NCI-H2196 (cell line): ENCODE measurements around the gene ASGR1.
"Not testable (repeated sequence)": the region's sequence is repeated elsewhere in the genome, so short reads cannot be mapped to it uniquely, and the experiment has no call there.

Experiments
- DNase-seq: peaks from one replicate; lab custom pipeline; 2025; ENCODE audit not compliant: unreplicated experiment; lab: John Stamatoyannopoulos, UW

ASGR1 gene

DNA sequence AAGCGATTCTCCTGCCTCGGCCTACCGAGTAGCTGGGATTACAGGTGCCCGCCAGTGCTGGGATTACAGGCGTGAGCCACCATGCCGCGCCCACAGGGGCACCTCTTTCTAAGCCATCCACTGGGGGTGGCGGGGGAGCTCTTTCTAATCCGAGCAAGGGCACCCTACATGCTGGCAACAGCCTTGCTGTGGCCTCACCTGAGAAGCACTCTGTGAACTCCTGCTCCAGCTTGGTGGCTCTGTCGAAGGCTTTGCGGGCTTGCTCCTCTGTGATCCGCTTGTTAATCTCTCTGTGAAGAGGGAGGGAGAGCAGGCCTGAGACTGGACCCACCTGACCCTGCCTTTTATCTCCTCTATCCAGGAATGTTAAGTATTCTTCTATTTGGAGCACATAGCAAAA is 11.9 kb upstream of the ASGR1 start:
- no peak for DNase-seq

DNA sequence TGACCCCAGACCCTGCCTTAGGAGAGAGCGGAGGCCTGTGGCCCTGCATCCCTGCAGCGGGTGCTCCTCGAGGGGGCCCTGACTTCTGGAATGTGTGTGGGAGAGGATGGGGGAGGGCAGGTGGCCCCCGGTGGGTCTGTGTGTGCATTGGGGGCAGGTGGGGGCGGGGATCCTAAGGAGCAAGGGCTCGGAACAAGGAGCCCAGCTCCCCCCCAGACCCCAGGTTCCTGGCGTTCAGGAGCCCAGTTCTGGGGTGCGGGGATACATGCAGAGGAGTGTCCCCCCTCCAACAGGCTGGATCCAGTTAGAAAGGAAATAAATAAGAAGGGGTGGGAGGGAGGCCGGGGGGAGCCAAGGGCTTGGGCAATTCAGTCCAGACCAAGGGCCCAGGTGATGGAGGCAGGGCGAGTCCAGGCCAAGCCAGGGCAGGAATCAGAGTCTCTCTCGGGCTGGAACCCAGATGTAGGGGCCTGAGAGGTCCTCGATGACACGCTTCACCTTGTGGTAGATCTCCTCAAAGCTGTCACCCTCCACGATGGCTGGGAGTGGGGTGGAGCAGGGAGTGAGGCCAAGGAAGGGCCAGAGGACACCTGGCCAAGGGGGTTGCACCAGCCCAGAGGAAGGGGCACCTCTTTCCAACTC is 11.2 kb upstream of the ASGR1 start:
- DNase-seq = no peak

- DNase-seq = no peak
These were observed 7.1 kb upstream of the ASGR1 start for GRCh38 chr17:7186241-7186640.

DNA sequence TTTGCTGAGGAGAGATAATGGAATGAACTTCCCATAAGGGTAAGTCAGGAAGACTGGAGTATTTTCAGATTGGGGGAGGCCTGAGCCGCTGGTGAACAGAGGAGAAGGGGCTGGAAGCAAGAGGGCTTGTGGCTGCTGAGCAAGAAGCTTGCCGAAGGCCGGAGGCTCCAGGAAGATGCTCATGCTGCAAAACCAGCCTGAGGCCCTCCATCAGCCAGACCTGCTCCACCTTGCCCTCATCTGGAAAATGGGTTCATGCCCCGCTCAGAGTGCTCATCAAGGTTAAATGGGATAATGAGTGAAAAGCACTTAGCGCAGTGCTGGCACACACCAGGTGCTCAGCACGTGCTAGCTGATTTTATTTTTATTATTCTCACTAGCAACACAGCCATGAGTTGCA is 5.5 kb upstream of the ASGR1 start:
- no peak for DNase-seq

DNA sequence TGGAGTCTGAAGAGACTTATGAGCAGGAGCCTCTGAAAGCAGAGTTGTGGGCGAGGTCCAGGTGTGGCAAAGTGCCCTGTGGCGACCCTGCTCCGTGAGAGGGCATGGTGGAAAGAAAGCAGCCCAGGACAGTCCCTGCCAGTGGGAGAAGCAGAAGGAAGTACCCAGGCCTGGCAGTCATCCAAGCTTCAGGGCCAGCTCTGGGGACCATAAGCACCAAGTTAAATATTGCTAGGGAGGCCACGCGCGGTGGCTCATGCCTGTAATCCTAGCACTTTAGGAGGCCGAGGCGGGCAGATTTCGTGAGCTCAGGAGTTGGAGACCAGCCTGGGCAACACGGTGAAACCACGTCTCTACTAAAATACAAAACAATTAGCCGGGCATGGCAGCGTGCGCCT is 4.9 kb upstream of the ASGR1 start:
- peak; percentile 1 for DNase-seq

DNA sequence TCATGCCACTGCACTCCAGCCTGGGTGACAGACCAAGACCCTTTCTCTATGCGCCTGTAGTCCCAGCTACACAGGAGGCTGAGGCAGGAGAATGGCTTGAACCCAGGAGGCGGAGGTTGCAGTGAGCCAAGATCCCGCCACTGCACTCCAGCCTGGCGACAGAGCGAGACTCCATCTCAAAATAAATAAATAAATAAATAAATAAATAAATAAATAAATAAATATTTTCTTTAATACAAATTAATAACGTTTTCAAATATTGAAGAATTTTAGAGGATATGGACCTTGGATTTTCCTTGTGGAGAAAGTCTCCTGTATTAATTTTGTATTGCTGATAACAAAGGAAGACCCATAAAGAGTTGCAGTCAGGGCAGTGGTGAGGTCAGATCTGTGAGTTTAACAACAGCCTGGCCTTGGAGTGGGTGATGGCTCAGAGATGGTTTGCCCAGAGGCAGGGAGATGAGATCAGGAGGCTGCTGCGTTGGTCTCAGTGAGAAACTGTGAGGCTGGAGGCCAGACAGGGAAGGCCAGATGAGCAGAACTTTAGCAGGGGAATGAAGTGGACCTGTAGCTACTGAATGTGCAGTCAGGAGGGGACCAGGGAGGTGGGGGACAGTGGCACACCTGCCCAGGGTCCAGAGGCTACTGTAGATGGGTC is 4.4 kb upstream of the ASGR1 start:
- no peak for DNase-seq

DNA sequence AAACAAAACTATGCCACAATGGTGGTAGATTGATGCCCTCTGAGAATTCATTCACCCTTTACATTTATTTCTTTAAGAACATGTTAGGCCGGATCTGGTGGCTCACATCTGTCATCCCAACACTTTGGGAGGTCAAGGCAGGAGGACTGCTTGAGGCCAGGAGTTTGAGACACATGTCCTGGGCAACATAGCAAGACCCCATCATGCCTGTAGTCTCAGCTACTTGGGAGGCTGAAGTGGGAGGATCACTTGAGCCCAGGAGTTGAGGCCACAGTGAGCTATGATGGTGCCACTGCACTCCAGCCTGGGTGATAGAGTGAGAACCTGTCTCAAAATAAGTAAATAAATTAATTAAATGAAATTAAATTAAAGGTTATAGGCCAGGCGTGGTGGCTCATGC is 2.9 kb upstream of the ASGR1 start:
- DNase-seq = not testable (repeated sequence)

- DNase-seq = no peak
These were observed 225 bp downstream of the ASGR1 start for GRCh38 chr17:7178973-7179316.

GRCh38 chr17:7177954-7178477 is 1.2 kb downstream of the ASGR1 start:
- DNase-seq = peak; percentile 35

GRCh38 chr17:7177191-7177953 is 1.8 kb downstream of the ASGR1 start:
- peak; percentile 63 for DNase-seq

DNA sequence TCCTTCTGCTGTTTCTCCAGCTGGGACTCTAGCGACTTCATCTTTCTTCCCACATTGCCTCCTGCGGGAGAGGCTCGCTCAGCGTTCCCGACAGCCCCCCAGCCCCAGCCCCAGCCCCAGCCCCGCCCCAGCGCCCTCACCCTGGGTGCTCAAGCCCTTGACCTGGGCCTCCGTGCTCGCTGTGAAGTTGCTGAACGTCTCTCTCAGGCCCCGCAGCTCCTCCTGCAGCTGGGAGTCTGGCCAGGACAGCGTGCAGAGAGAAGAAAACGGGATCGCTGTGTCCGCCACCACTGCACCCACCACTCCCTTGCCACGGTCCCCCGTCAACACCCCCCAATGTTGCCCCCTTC is 2.4 kb downstream of the ASGR1 start:
- no peak for DNase-seq

- DNase-seq = no peak
These were observed 2.9 kb downstream of the ASGR1 start for GRCh38 chr17:7176107-7176840.

DNA sequence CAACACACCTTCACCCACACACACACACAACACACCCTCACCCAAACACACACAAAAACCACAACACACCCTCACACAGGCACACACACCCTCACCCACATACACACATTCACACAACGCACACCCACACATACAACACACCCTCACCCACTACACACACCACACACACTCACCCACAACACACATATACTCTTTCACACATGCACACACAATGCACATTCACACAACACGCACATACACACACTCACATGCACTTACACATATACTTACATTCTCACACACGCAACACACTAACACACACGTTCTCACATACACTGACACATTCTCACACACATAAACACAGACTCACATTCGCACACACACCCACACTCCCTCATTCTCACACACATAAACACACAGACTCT is 3.8 kb downstream of the ASGR1 start:
- DNase-seq = no peak

DNA sequence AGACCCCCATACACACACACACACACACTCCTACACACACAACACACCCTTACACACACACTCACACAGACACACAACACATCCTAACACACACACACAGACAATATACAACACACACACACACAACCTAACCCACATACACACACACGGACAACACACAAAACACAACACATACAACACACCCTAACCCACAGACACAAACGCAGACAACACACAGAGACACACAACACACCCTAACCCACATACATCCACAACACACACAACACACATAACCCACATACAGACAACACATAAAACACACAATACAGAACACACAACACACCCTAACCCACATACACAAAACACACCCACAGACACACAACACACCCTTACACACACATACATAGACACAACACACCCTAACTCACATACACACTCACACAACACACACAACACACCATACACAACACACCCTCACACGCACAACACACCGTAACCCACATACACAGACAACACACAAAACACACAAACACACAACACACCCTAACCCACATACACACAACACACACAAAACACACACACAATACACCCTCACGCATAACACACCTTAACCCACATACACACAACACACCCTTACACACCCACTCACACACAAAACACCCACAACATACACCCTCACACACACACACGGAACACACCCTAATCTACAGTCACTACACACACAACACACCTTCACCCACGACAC is 4.4 kb downstream of the ASGR1 start:
- no peak for DNase-seq

DNA sequence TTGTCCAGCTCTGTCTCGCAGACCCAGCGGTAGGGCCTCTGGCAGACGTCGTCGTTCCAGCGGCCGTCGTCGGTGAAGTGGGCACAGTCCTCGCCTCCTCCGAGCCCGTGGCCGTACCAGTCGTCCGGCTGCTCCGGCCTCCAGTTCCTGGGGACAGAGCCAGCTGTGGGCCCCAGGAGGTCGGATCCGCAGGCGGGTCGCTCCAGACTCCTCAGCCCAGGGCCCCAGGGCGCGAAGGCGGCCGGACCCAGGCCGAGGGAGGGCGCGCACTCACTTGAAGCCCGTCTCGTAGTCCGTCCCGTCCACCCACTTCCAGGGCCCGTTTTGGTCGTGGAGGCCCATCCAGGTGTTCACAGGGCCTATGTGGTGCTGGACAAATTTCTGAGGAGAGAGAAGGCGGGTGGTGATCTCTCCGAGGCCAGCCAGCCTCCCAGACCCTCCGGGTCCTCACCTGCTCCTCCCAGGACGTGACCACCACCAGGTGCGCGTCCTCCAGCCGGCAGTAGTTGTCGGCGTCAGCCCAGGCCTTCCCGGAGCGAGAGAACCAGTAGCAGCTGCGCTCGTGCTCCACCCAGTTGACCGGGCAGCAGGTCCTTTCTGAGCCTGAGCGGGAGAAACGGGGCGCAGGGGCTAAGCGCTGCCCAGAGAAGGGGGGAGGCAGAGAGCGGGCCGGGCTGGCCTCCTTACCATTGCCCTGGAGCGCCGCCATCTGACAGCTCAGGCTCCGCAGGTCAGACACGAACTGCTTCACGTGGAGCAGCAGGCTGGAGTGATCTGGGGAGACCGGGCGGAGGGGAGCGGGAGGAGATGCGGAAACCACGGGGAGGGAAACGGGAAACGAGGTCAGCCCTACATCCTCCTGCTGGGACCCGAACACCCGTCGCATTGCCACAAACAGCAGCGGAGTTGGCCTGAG is 5.2 kb downstream of the ASGR1 start:
- no peak for DNase-seq

DNA sequence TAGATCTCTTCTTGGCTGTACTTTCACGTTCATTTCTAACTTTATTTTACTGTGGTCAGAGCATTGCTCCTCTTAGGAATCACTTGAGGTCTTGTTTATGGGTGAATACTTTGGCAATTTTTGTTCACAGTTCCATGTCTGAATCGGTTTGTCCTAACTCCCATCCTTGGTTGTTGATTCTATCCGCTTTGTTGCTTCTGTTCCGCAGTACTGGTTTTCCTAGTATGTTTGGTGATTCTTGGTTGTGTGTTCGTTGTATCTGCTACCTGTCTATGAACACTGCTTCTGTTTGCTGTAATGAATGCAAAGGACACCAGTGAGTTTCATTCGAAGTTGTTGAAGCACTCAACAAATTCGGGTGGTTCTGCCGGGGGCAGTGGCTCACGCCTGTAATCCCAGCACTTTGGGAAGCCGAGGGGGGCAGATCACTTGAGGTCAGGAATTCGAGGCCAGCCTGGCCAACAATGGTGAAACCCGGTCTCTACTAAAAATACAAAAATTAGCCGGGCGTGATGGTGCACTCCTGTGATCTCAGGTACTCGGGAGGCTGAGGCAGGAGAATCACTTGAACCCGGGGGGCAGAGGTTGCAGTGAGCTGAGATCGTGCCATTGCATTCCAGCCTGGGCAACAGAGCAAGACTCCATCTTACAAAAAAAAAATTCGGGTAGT is 6.5 kb downstream of the ASGR1 start:
- DNase-seq = not testable (repeated sequence)

DNA sequence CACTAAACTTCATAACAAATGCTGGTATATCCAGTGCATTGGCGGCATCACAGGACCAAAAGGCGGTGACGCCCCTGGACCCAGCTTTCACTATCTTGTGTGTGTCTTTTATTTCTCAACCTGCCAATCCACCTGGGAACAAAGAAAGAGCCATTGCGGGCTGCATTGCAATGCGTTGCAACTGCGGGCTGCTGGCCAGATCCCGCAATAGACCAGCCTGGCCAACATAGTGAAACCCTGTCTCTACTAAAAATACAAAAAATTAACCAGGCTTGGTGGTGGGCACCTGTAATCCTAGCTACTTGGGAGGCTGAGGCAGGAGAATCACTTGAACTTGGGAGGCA is 9.6 kb downstream of the ASGR1 start:
- DNase-seq = not testable (repeated sequence)

DNA sequence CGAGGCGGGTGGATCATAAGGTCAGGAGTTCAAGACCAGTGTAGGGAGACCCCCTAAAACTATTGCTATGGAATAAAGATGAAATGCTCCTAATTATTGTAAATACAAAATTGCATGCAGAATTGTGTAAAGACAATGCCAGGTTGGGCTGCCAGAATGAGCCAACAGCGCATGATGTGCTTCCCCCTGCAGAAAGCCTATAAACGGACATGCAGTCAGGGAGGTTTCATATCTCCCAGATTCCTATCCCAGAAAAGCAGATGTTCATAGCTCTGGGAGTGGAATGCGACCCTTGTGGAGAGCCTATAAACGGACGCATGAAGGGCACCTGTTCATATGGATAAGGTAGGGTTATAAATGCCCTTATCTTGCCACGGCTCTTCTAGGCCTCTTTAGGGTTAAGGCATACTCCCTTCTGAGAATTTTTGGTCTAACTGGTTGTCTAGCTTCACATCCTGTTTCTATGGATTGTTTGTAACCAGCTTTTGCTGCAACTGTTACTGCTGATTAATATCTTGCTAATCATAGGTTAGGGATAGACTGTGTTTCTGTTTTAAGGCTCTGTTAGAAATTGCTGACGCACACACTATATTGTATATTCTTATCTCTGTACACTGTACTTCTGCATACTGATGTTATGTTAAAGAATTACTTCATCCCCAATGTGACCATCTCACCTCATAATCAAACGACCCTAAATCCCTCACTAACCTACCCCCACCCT is 10.2 kb downstream of the ASGR1 start:
- DNase-seq = not testable (repeated sequence)

- DNase-seq = no peak
These were observed 11.3 kb downstream of the ASGR1 start for GRCh38 chr17:7167832-7168231.
